ENCODE data around the gene CMC1. TPM values are rescaled to one million over a fixed set of nuclear protein-coding genes. Genes with fewer than 3 reads are reported as not detected.

Gene CMC1
- total RNA-seq, 2 donors from 2014 or later, result 3.3 to 5.6 TPM

GRCh38 chr3:28244491-28244890 lies 3.1 kb downstream of the CMC1 start:
- Histone ChIP-seq H3K4me1 (ENCODE audit: control insufficient read depth in 1 of 2, low read depth in 2 of 2) (peaks cover 6 to 18% of the 10 kb centered on the region in 2 donors), H3K36me3 (no peaks in the 10 kb centered on the region), H3K27ac (no peak overlapping the region), H3K27me3 (replicated peaks; ENCODE audit: insufficient read depth) (no peaks in the 10 kb centered on the region), H3K9me3 (no peaks in the 10 kb centered on the region), H3K4me3 (no peak overlapping the region)
- ATAC-seq (ENCODE audit: insufficient number of reproducible peaks, low FRiP score, low read depth) (no peak), DNase-seq (ENCODE audit: low spot score) (no peak)
- no peak for TF ChIP-seq CTCF (IDR thresholded peaks at IDR 0.05)

GRCh38 chr3:28247286-28247685 lies 5.9 kb downstream of the CMC1 start:
- Histone ChIP-seq H3K4me3 (no peak overlapping the region), H3K27ac (no peak overlapping the region), H3K27me3 (replicated peaks; ENCODE audit: insufficient read depth) (no peaks in the 10 kb centered on the region), H3K9me3 (no peaks in the 10 kb centered on the region), H3K36me3 (no peaks in the 10 kb centered on the region), H3K4me1 (ENCODE audit: control insufficient read depth in 1 of 2, low read depth in 2 of 2) (peaks cover 3 to 8% of the 10 kb centered on the region in 2 donors)
- DNase-seq (ENCODE audit: low spot score) (no peak), ATAC-seq (ENCODE audit: insufficient number of reproducible peaks, low FRiP score, low read depth) (no peak)
- TF ChIP-seq CTCF (IDR thresholded peaks at IDR 0.05), result no peak

- no peaks in the 10 kb centered on the region for H3K36me3 ChIP-seq
- ATAC-seq (ENCODE audit: insufficient number of reproducible peaks, low FRiP score, low read depth), result no peak
- no peak for DNase-seq (ENCODE audit: low spot score)
- TF ChIP-seq CTCF (IDR thresholded peaks at IDR 0.05), result no peak
- no peak overlapping the region for H3K4me3 ChIP-seq
- no peaks in the 10 kb centered on the region for H3K9me3 ChIP-seq
- H3K4me1 ChIP-seq (ENCODE audit: control insufficient read depth in 1 of 2, low read depth in 2 of 2), result peaks cover 0 to 3% of the 10 kb centered on the region in 2 donors
- H3K27ac ChIP-seq, result no peak overlapping the region
- H3K27me3 ChIP-seq (replicated peaks; ENCODE audit: insufficient read depth), result no peaks in the 10 kb centered on the region
Observed at GRCh38 chr3:28250999-28251398, 9.6 kb downstream of the CMC1 start.

GRCh38 chr3:28252001-28252431 lies 10.6 kb downstream of the CMC1 start:
- ATAC-seq (ENCODE audit: insufficient number of reproducible peaks, low FRiP score, low read depth), result no peak
- Histone ChIP-seq H3K27me3 (replicated peaks; ENCODE audit: insufficient read depth) (no peaks in the 10 kb centered on the region), H3K27ac (no peak overlapping the region), H3K9me3 (no peaks in the 10 kb centered on the region), H3K4me3 (no peak overlapping the region), H3K36me3 (no peaks in the 10 kb centered on the region), H3K4me1 (ENCODE audit: control insufficient read depth in 1 of 2, low read depth in 2 of 2) (peaks cover 0 to 3% of the 10 kb centered on the region in 2 donors)
- no peak for TF ChIP-seq CTCF (IDR thresholded peaks at IDR 0.05)
- DNase-seq (ENCODE audit: low spot score), result no peak

GRCh38 chr3:28253040-28253715 lies 11.8 kb downstream of the CMC1 start:
- no peak for ATAC-seq (ENCODE audit: insufficient number of reproducible peaks, low FRiP score, low read depth)
- Histone ChIP-seq H3K4me3 (no peak overlapping the region), H3K27me3 (replicated peaks; ENCODE audit: insufficient read depth) (no peaks in the 10 kb centered on the region), H3K27ac (no peak overlapping the region), H3K4me1 (ENCODE audit: control insufficient read depth in 1 of 2, low read depth in 2 of 2) (peaks cover 0 to 3% of the 10 kb centered on the region in 2 donors), H3K36me3 (no peaks in the 10 kb centered on the region), H3K9me3 (no peaks in the 10 kb centered on the region)
- DNase-seq (ENCODE audit: low spot score), result no peak
- TF ChIP-seq CTCF (IDR thresholded peaks at IDR 0.05), result no peak

All from thoracic aorta (tissue), 2 donors.